Heart left ventricle (tissue), 16 donors: Measurements from ENCODE around the gene ZFYVE21. TPM values are rescaled to one million over a fixed set of nuclear protein-coding genes. Genes with fewer than 3 reads are reported as not detected.

Experiments used
- ATAC-seq, 4 donors: fragments of 200-7000 bp; cut with Tn5 transposase; one replicate each; pipeline ENCODE4 v1.9.1; 2020 to 2022; ENCODE audit warnings: moderate library complexity in 4 of 4, mild to moderate bottlenecking in 3 of 4, moderate number of reproducible peaks in 1 of 4
- DNase-seq, 5 donors: peaks; one replicate each; pipeline ENCODE4 v3.0.0-alpha.2; 2020
- H3K27ac ChIP-seq, 12 donors: fragments of 200-600 bp; sonication (generic) in 4 of 12; one replicate each; pipeline versions ENCODE4 v1.5.0 to v1.8.0; 2016 to 2022; ENCODE audit warnings: mild to moderate bottlenecking in 2 of 12
- H3K27me3 ChIP-seq, 9 donors: fragments of 200-600 bp; sonication (generic) in 2 of 9; one replicate each; pipeline versions ENCODE4 v1.5.1 to v1.8.0; 2016 to 2022; ENCODE audit warnings: mild to moderate bottlenecking in 3 of 9
- H3K36me3 ChIP-seq, 9 donors: fragments of 200-600 bp; sonication (generic) in 2 of 9; one replicate each; pipeline versions ENCODE4 v1.5.0 to v1.8.0; 2018 to 2022; ENCODE audit warnings: mild to moderate bottlenecking in 2 of 9
- H3K4me1 ChIP-seq, 12 donors: fragments of 200-600 bp; sonication (generic) in 4 of 12; one replicate each; pipeline versions ENCODE4 v1.5.0 to v1.8.0; 2016 to 2022; ENCODE audit warnings: mild to moderate bottlenecking in 3 of 12
- H3K4me3 ChIP-seq, 12 donors: fragments of 200-600 bp; sonication (generic) in 4 of 12; one replicate each; pipeline versions ENCODE4 v1.5.0 to v1.8.0; 2017 to 2022; ENCODE audit warnings: mild to moderate bottlenecking in 9 of 12, moderate library complexity in 4 of 12
- H3K9me3 ChIP-seq, 12 donors: fragments of 200-600 bp; sonication (generic) in 4 of 12; one replicate each; pipeline versions ENCODE4 v1.5.0 to v1.8.0; 2016 to 2022; ENCODE audit warnings: mild to moderate bottlenecking in 1 of 12
- CTCF ChIP-seq, 12 donors: fragments of 200-600 bp; sonication (generic) in 4 of 12; IDR thresholded peaks; one replicate each; pipeline versions ENCODE4 v1.5.0 to v1.8.0; 2018 to 2022; ENCODE audit warnings: antibody characterized with exemption in 12 of 12, mild to moderate bottlenecking in 5 of 12
- POLR2A ChIP-seq, 2 donors: fragments of 450-650 bp; IDR thresholded peaks; one replicate each; pipeline ENCODE4 v1.6.1; 2017; ENCODE audit warnings: antibody characterized with exemption in 2 of 2, mild to moderate bottlenecking in 2 of 2, moderate library complexity in 2 of 2
- WGBS, 4 donors: extraction: QIAGEN DNeasy Blood & Tissue Kit in 2 of 4; methylation state at CpG; one replicate each; pipeline versions ENCODE4 v1.1.5 to v1.1.7; 2013 to 2018; 5-methylcytosine and 5-hydroxymethylcytosine counted together
- intact Hi-C, 10 donors: fragments of 100-400 bp; cut with DNase I; formaldehyde crosslinking; loops; one replicate each; pipeline versions ENCODE4 v1.11.1 to v1.14.2; 2022
- polyA plus RNA-seq, 2 donors: library from polyadenylated mRNA; stranded (reverse); fragments of 200-250 nt; gene quantifications; one replicate each; pipeline ENCODE4 v1.2.3, GENCODE V29; 2013
- total RNA-seq, 9 donors: library from RNA; depleted of rRNA in 2 of 9; stranded (reverse); fragments of >200 nt in 2 of 9; fragmentation: NEBNext Ultra II Directional in 3 of 9; extraction: Animal tissue kit (Norgen Biotek cat#: 25700) in 3 of 9; gene quantifications; one replicate each; pipeline versions ENCODE4 v1.1.0 to v1.2.4, GENCODE V29; 2016 to 2023
- donor health status: ischemic (EF 13 %, LVEDD 7.1; RV severe dilation, severe dysfunction).
- donor health status: healthy with polysubstance abuse.
- donor health status: DM: no; HTN: yes; CAD: no.
- donor health status: DM: no; HTN: no; CAD: no.
- donor health status: ischemic (EF 25% LVEDD 6.9; RV normal size, moderate dysfunction).
- donor health status: ischemic (EF 25% LVEDD 5.7; RV mildly dilated, moderate dysfunction).
- donor health status: healthy.
- donor health status: DM: yes; HTN: yes; CAD: no.
- donor health status: ischemic (EF 35%, LVEDD 5.7; RV mildly dilated, moderate dysfunction).
- donor health status: nonischemic (EF 11% LVEDD 7.7; RV severe dilation, severe dysfunction).
- donor health status: DM: yes; HTN: yes; CAD: no.
- donor health status: PGD.
- donor health status: ischemic (EF 29% LVEDD 5.4; RV normal size, mild dysfunction).
- donor health status: nonischemic (EF 23%, LVEDD 6.1; RV moderate dilation, normal function).

ZFYVE21 gene
- total and polyA plus RNA-seq, 11 donors: 44.1 to 86.1 (median 52.5) TPM

- H3K4me3 ChIP-seq: no peak overlapping the region
- peaks cover 0 to 6% (median 0%) of the 10 kb centered on the region in 12 donors for H3K4me1 ChIP-seq
- no peak overlapping the region for H3K27ac ChIP-seq
- no peak for TF ChIP-seq POLR2A (IDR thresholded peaks at IDR 0.05)
- no peak for TF ChIP-seq CTCF (IDR thresholded peaks at IDR 0.05)
- peaks cover 0 to 98% (median 77%) of the 10 kb centered on the region in 9 donors for H3K36me3 ChIP-seq
- ATAC-seq (no peak), DNase-seq (no peak)
- H3K9me3 ChIP-seq: no peaks in the 10 kb centered on the region
- intact Hi-C loops: loop anchor here in 1 of 10 donors (10.0 kb wide), 1 partner anchor 165 kb away; no protein-coding TSS in a partner anchor
- no peaks in the 10 kb centered on the region for H3K27me3 ChIP-seq
- WGBS, 4 donors: 87 to 93% (median 89%) methylated on average over 5 of the region's 5 CpGs
Measured at GRCh38 chr14:103749452-103749851, 33.8 kb downstream of the ZFYVE21 start.

- peaks cover 0 to 97% (median 74%) of the 10 kb centered on the region in 9 donors for H3K36me3 ChIP-seq
- no peaks in the 10 kb centered on the region for H3K9me3 ChIP-seq
- DNase-seq (no peak), ATAC-seq (no peak)
- no peak for TF ChIP-seq POLR2A (IDR thresholded peaks at IDR 0.05)
- no peak for TF ChIP-seq CTCF (IDR thresholded peaks at IDR 0.05)
- H3K27me3 ChIP-seq: no peaks in the 10 kb centered on the region
- H3K4me3 ChIP-seq: no peak overlapping the region
- intact Hi-C loops: loop anchor here in 1 of 10 donors (10.0 kb wide), 1 partner anchor 165 kb away; no protein-coding TSS in a partner anchor
- peaks cover 0 to 6% (median 0%) of the 10 kb centered on the region in 12 donors for H3K4me1 ChIP-seq
- H3K27ac ChIP-seq: no peak overlapping the region
- 86 to 92% (median 90%) methylated on average over 5 of the region's 5 CpGs for WGBS, 4 donors
Measured at GRCh38 chr14:103749860-103750259, 34.2 kb downstream of the ZFYVE21 start.

GRCh38 chr14:103753774-103754173 lies 38.2 kb downstream of the ZFYVE21 start:
- 79 to 90% (median 83%) methylated on average over 9 of the region's 9 CpGs for WGBS, 4 donors
- ATAC-seq: no peak
- no peak for TF ChIP-seq CTCF (IDR thresholded peaks at IDR 0.05)
- TF ChIP-seq POLR2A (IDR thresholded peaks at IDR 0.05): no peak

GRCh38 chr14:103755060-103755459 lies 39.5 kb downstream of the ZFYVE21 start:
- Histone ChIP-seq H3K36me3 (peaks cover 0 to 65% (median 32%) of the 10 kb centered on the region in 9 donors), H3K4me3 (no peak overlapping the region)

More at GRCh38 chr14:103753774-103754173, 38.2 kb downstream of the ZFYVE21 start:
- Histone ChIP-seq H3K36me3 (peaks cover 0 to 78% (median 45%) of the 10 kb centered on the region in 9 donors), H3K4me1 (peaks cover 0 to 6% (median 1%) of the 10 kb centered on the region in 12 donors), H3K4me3 (no peak overlapping the region), H3K9me3 (no peaks in the 10 kb centered on the region), H3K27me3 (no peaks in the 10 kb centered on the region), H3K27ac (no peak overlapping the region)
- no peak for DNase-seq
- intact Hi-C loops: no loop called here

More at GRCh38 chr14:103755060-103755459, 39.5 kb downstream of the ZFYVE21 start:
- 81 to 90% (median 84%) methylated on average over 6 of the region's 6 CpGs for WGBS, 4 donors
- no peak for ATAC-seq
- no peaks in the 10 kb centered on the region for H3K27me3 ChIP-seq
- H3K4me1 ChIP-seq: peaks cover 0 to 6% (median 3%) of the 10 kb centered on the region in 12 donors
- no peaks in the 10 kb centered on the region for H3K9me3 ChIP-seq
- intact Hi-C loops: no loop called here
- TF ChIP-seq POLR2A (IDR thresholded peaks at IDR 0.05): no peak
- TF ChIP-seq CTCF (IDR thresholded peaks at IDR 0.05): no peak
- no peak for DNase-seq
- no peak overlapping the region for H3K27ac ChIP-seq
